HCT116 (cell line): Measurements from ENCODE around the gene ACTL10. TPM values are rescaled to one million over a fixed set of nuclear protein-coding genes. Genes with fewer than 3 reads are reported as not detected.

Experiments used
- ATAC-seq: fragments of 200-7000 bp; cut with Tn5 transposase; 2 replicates; pipeline ENCODE4 v1.9.1; 2020; ENCODE audit warnings: mild to moderate bottlenecking, moderate library complexity
- BruUV-seq: library from RNA; stranded (reverse); fragments of 400-500 nt; replicated peaks from 2 replicates; lab custom pipeline; 2021; lab: Mats Ljungman, UMichigan
- CTCF ChIA-PET: fragments of 300-600 bp; sonication (Branson Sonifier 250); formaldehyde crosslinking; loops from one replicate; lab custom pipeline; 2021; ENCODE audit warnings: antibody characterized with exemption; lab: Charles Lee
- POLR2A ChIA-PET: fragments of 300-600, 350-600 bp; sonication (Branson Sonifier 250); formaldehyde crosslinking; loops from one replicate; lab custom pipeline; 2021; ENCODE audit warnings: antibody characterized with exemption; lab: Charles Lee
- RAD21 ChIA-PET, 2 experiments: fragments of 300-600 bp; sonication (Branson Sonifier 250); formaldehyde crosslinking; loops; one replicate each; lab custom pipeline; 2023; ENCODE audit warnings: low total read pairs in 2 of 2; ENCODE audit not compliant: uncharacterized antibody in 2 of 2, unreplicated experiment in 2 of 2, low non-redundant PET in 1 of 2; lab: Charles Lee
- DNase-seq: peaks from one replicate; pipeline ENCODE4 v3.0.0-alpha.2; 2010; ENCODE audit warnings: low read depth, low spot score
- H2AFZ ChIP-seq: fragments of 200-600 bp; shearing (Covaris generic), sonication (generic); 2 replicates; pipeline ENCODE4 v1.6.1; 2017; ENCODE audit warnings: low read depth, mixed run types, mixed read lengths, antibody characterized with exemption, low read length; ENCODE audit not compliant: poor library complexity, severe bottlenecking
- H3K27ac ChIP-seq: 2 replicates; pipeline ENCODE4 v1.5.1; 2012; ENCODE audit warnings: low read depth, low read length
- H3K27me3 ChIP-seq: fragments of 200-600 bp; sonication (generic); 2 replicates; pipeline ENCODE4 v1.6.1; 2016; ENCODE audit warnings: mixed run types, low read length, mixed read lengths; ENCODE audit not compliant: insufficient read depth
- H3K36me3 ChIP-seq, 2 experiments: fragments of 200-500 bp in 1 of 2; fragments of 200-600 bp in 1 of 2; sonication (Bioruptor generic) in 1 of 2; sonication (generic) in 1 of 2; 2 replicates each; pipeline versions ENCODE4 v1.5.1 to v1.6.1; 2014 to 2016; ENCODE audit warnings: low read length in 2 of 2, inconsistent platforms in 1 of 2, mixed read lengths in 1 of 2, mixed run types in 1 of 2; ENCODE audit not compliant: insufficient read depth in 2 of 2, control insufficient read depth in 1 of 2
- H3K4me1 ChIP-seq, 2 experiments: fragments of 200-600 bp in 1 of 2; sonication (generic) in 1 of 2; 2 replicates each; pipeline versions ENCODE4 v1.5.1 to v1.6.1; 2012 to 2017; ENCODE audit warnings: low read length in 2 of 2, inconsistent platforms in 1 of 2, mild to moderate bottlenecking in 1 of 2, mixed read lengths in 1 of 2, mixed run types in 1 of 2, moderate library complexity in 1 of 2; ENCODE audit not compliant: insufficient read depth in 2 of 2, control insufficient read depth in 1 of 2
- H3K4me2 ChIP-seq: fragments of 200-600 bp; sonication (generic); 2 replicates; pipeline ENCODE4 v1.6.1; 2017; ENCODE audit warnings: mixed run types, low read length, mixed read lengths
- H3K4me3 ChIP-seq, 2 experiments: fragments of 200-600 bp in 1 of 2; sonication (generic) in 1 of 2; replicated peaks in 1 of 2; 2 replicates each; pipeline ENCODE4 v1.5.1; 2011 to 2016; ENCODE audit warnings: low read length in 2 of 2, control low read depth in 1 of 2, low read depth in 1 of 2, mild to moderate bottlenecking in 1 of 2, mixed read lengths in 1 of 2, mixed run types in 1 of 2
- H3K79me2 ChIP-seq: fragments of 200-600 bp; sonication (generic); 2 replicates; pipeline ENCODE4 v1.6.1; 2017; ENCODE audit warnings: mild to moderate bottlenecking, mixed run types, low read length, moderate library complexity, mixed read lengths; ENCODE audit not compliant: insufficient read depth
- H3K9ac ChIP-seq: fragments of 200-600 bp; sonication (generic); 2 replicates; pipeline ENCODE4 v1.6.1; 2016; ENCODE audit warnings: low read length, mixed read lengths
- H3K9me2 ChIP-seq: fragments of 200-600 bp; sonication (generic), shearing (Covaris generic); 2 replicates; pipeline ENCODE4 v1.6.1; 2017; ENCODE audit warnings: mixed run types, mild to moderate bottlenecking, moderate library complexity; ENCODE audit not compliant: insufficient read depth
- H3K9me3 ChIP-seq, 2 experiments: fragments of 200-500 bp in 1 of 2; fragments of 200-600 bp in 1 of 2; sonication (Bioruptor generic) in 1 of 2; sonication (generic) in 1 of 2; 2 replicates each; pipeline ENCODE4 v1.6.1; 2014 to 2017; ENCODE audit warnings: low read length in 2 of 2, mixed read lengths in 2 of 2, inconsistent platforms in 1 of 2, low read depth in 1 of 2, mild to moderate bottlenecking in 1 of 2, mixed run types in 1 of 2, moderate library complexity in 1 of 2; ENCODE audit not compliant: control insufficient read depth in 1 of 2, insufficient read depth in 1 of 2
- H4K20me1 ChIP-seq: fragments of 200-600 bp; sonication (generic), shearing (Covaris generic); 2 replicates; pipeline ENCODE4 v1.6.1; 2017; ENCODE audit warnings: mixed run types, mild to moderate bottlenecking, moderate library complexity; ENCODE audit not compliant: insufficient read depth
- ATF3 ChIP-seq: IDR thresholded peaks from 2 replicates; pipeline ENCODE4 v1.6.1; 2012
- CBX3 ChIP-seq: IDR thresholded peaks from 2 replicates; pipeline ENCODE4 v1.6.1; 2012; ENCODE audit warnings: low read depth
- CEBPB ChIP-seq: IDR thresholded peaks from 2 replicates; pipeline ENCODE4 v1.6.1; 2012; ENCODE audit warnings: low read depth
- CTCF ChIP-seq, 3 experiments: fragments of 200-600 bp in 1 of 3; sonication (generic) in 1 of 3; IDR thresholded peaks in 2 of 3; conservative IDR thresholded peaks in 1 of 3; 2 replicates each; pipeline ENCODE4 v1.5.1; 2012 to 2017; ENCODE audit warnings: low read depth in 2 of 3, low read length in 2 of 3, antibody characterized with exemption in 1 of 3, borderline replicate concordance in 1 of 3, control low read depth in 1 of 3, mild to moderate bottlenecking in 1 of 3, mixed read lengths in 1 of 3, mixed run types in 1 of 3, moderate library complexity in 1 of 3; ENCODE audit not compliant: insufficient read depth in 1 of 3
- EGR1 ChIP-seq: IDR thresholded peaks from 2 replicates; pipeline ENCODE4 v1.6.1; 2012; ENCODE audit warnings: low read depth
- ELF1 ChIP-seq: IDR thresholded peaks from 2 replicates; pipeline ENCODE4 v1.6.1; 2012; ENCODE audit warnings: low read depth, borderline replicate concordance
- EZH2 ChIP-seq: fragments of 200-600 bp; sonication (generic); IDR thresholded peaks from 2 replicates; pipeline ENCODE4 v1.6.1; 2017; ENCODE audit warnings: antibody characterized with exemption, mixed run types
- EZH2phosphoT487 ChIP-seq: fragments of 200-600 bp; IDR thresholded peaks from 2 replicates; pipeline ENCODE4 v1.6.1; 2018; ENCODE audit warnings: antibody characterized with exemption, borderline replicate concordance
- FOSL1 ChIP-seq: IDR thresholded peaks from 2 replicates; pipeline ENCODE4 v1.6.1; 2012; ENCODE audit warnings: low read depth
- POLR2AphosphoS5 ChIP-seq: IDR thresholded peaks from 2 replicates; pipeline ENCODE4 v1.6.1; 2011; ENCODE audit warnings: mild to moderate bottlenecking, low read depth, low read length, moderate library complexity
- RAD21 ChIP-seq: IDR thresholded peaks from 2 replicates; pipeline ENCODE4 v1.6.1; 2012; ENCODE audit warnings: low read depth, mild to moderate bottlenecking
- SIN3A ChIP-seq: IDR thresholded peaks from 2 replicates; pipeline ENCODE4 v1.6.1; 2012; ENCODE audit warnings: low read depth
- SRF ChIP-seq: IDR thresholded peaks from 2 replicates; pipeline ENCODE4 v1.6.1; 2012; ENCODE audit warnings: low read depth
- TCF7L2 ChIP-seq: IDR thresholded peaks from 2 replicates; pipeline ENCODE4 v1.7.0; 2011; ENCODE audit warnings: borderline replicate concordance, inconsistent platforms; ENCODE audit not compliant: insufficient read depth, insufficient read length; ENCODE audit errors: extremely low read depth
- YY1 ChIP-seq: IDR thresholded peaks from 2 replicates; pipeline ENCODE4 v1.6.1; 2011; ENCODE audit warnings: low read length, low read depth, moderate library complexity, mild to moderate bottlenecking; ENCODE audit not compliant: insufficient replicate concordance; ENCODE audit errors: extremely low read depth
- ZBTB33 ChIP-seq: IDR thresholded peaks from 2 replicates; pipeline ENCODE4 v1.6.1; 2011; ENCODE audit warnings: mild to moderate bottlenecking, low read length, moderate library complexity; ENCODE audit not compliant: insufficient replicate concordance; ENCODE audit errors: extremely low read depth
- ZFX ChIP-seq: fragments of 450-650 bp; IDR thresholded peaks from 2 replicates; pipeline ENCODE4 v1.6.1; 2017
- ZNF274 ChIP-seq: fragments of 200-500 bp; sonication (Bioruptor generic); IDR thresholded peaks from 2 replicates; pipeline ENCODE4 v1.6.1; 2014; ENCODE audit warnings: mild to moderate bottlenecking, low read depth, low read length, inconsistent platforms
- intact Hi-C: fragments of 100-400 bp; cut with micrococcal nuclease; formaldehyde crosslinking; loops from 2 replicates; pipeline ENCODE4 v1.10.0; 2022
- total RNA-seq: library from RNA; stranded (reverse); gene quantifications from one replicate; pipeline ENCODE4 v1.2.1, GENCODE V29; 2021; ENCODE audit not compliant: unreplicated experiment

The ACTL10 gene
- total RNA-seq, 1 experiment from 2014 or later = 0.22 TPM

- Histone ChIP-seq H3K27ac (no peak overlapping the region), H3K4me2 (no peak overlapping the region), H4K20me1 (no peaks in the 10 kb centered on the region), H3K79me2 (peaks cover 23% of the 10 kb centered on the region), H3K9ac (no peak overlapping the region), H3K27me3 (no peaks in the 10 kb centered on the region), H3K4me1 (peaks cover 13 to 35% of the 10 kb centered on the region in 2 experiments), H3K36me3 (no peaks in the 10 kb centered on the region), H3K9me2 (no peaks in the 10 kb centered on the region), H3K9me3 (no peaks in the 10 kb centered on the region), H3K4me3 (no peak overlapping the region), H2AFZ (no peak overlapping the region)
- TF ChIP-seq ATF3 (no peak), CTCF (IDR thresholded peaks at IDR 0.05 in 2 of 3, conservative IDR thresholded peaks at IDR 0.05 in 1 of 3; ENCODE audit: borderline replicate concordance in 1 of 3, insufficient read depth in 1 of 3, low read depth in 2 of 3, low read length in 2 of 3) (no peak), EZH2phosphoT487 (no peak), ZNF274 (no peak), POLR2AphosphoS5 (no peak), SIN3A (no peak), CEBPB (no peak), YY1 (no peak), RAD21 (no peak), TCF7L2 (no peak), SRF (no peak), CBX3 (no peak), EZH2 (no peak), EGR1 (no peak), ELF1 (no peak), FOSL1 (no peak), ZFX (no peak), ZBTB33 (no peak)
- POLR2A ChIA-PET = no interaction called here
- ATAC-seq = no peak
- CTCF ChIA-PET = no interaction called here
- no TSS peak for BruUV-seq
- intact Hi-C loops = no loop called here
- RAD21 ChIA-PET = no interaction called here
- DNase-seq = no peak
Measured at GRCh38 chr20:33687993-33688937, 21.5 kb downstream of the ACTL10 start.
